Activated naive CD4-positive, alpha-beta T cell treated with anti-CD3 and anti-CD28 coated beads for 36 hours (primary cell): ENCODE data around the gene MT1E. TPM values are rescaled to one million over a fixed set of nuclear protein-coding genes. Genes with fewer than 3 reads are reported as not detected.
"Not testable (repeated sequence)": the region's sequence is repeated elsewhere in the genome, so short reads cannot be mapped to it uniquely, and the experiment has no call there.

ENCODE experiments used
- CTCF ChIA-PET: fragments of 350-600 bp; sonication (Branson Sonifier 250); formaldehyde crosslinking; loops from one replicate; lab custom pipeline; 2021; ENCODE audit warnings: antibody characterized with exemption; lab: Charles Lee
- DNase-seq: peaks from one replicate; pipeline ENCODE4 v3.0.0-alpha.2; 2020
- H3K27ac Mint-ChIP-seq: one replicate; pipeline ENCODE4 v1.8.0; 2021; ENCODE audit warnings: mild to moderate bottlenecking, mixed read lengths
- H3K27me3 Mint-ChIP-seq: one replicate; pipeline ENCODE4 v1.8.0; 2021; ENCODE audit warnings: low read depth, mixed read lengths
- H3K36me3 Mint-ChIP-seq: one replicate; pipeline ENCODE4 v1.8.0; 2021; ENCODE audit warnings: low read depth, mixed read lengths
- H3K4me1 Mint-ChIP-seq: one replicate; pipeline ENCODE4 v1.8.0; 2021; ENCODE audit warnings: low read depth, mixed read lengths
- H3K4me3 Mint-ChIP-seq: one replicate; pipeline ENCODE4 v1.8.0; 2021; ENCODE audit warnings: mild to moderate bottlenecking, moderate library complexity, mixed read lengths
- H3K9me3 Mint-ChIP-seq: one replicate; pipeline ENCODE4 v1.8.0; 2021; ENCODE audit warnings: mixed read lengths
- intact Hi-C: fragments of 100-400 bp; cut with micrococcal nuclease; formaldehyde crosslinking; loops from one replicate; pipeline ENCODE4 v1.15.1; 2023
- total RNA-seq, 2 experiments: library from RNA; stranded (reverse); gene quantifications; one replicate each; pipeline ENCODE4 v1.2.3, GENCODE V29; 2021

MT1E gene
- total RNA-seq, 2 experiments from 2014 or later = 12.2 to 12.4 TPM

GRCh38 chr16:56617212-56618085 lies 8.1 kb upstream of the MT1E start:
- intact Hi-C loops = no loop called here
- peaks cover 20% of the 10 kb centered on the region for H3K27me3 Mint-ChIP-seq
- CTCF ChIA-PET = interaction anchor here (1.0 kb wide), 1 partner anchor 84 kb away, joined by 3 read pairs; no protein-coding TSS in a partner anchor
- peak; percentile 71 for DNase-seq
- H3K4me3 Mint-ChIP-seq = peak overlapping the region; percentile 38
- H3K36me3 Mint-ChIP-seq = no peaks in the 10 kb centered on the region
- no peak overlapping the region for H3K27ac Mint-ChIP-seq
- peaks cover 34% of the 10 kb centered on the region for H3K4me1 Mint-ChIP-seq
- no peaks in the 10 kb centered on the region for H3K9me3 Mint-ChIP-seq

- H3K9me3 Mint-ChIP-seq = no peaks in the 10 kb centered on the region
- CTCF ChIA-PET = interaction anchor here (1.0 kb wide), 1 partner anchor 84 kb away, joined by 3 read pairs; no protein-coding TSS in a partner anchor
- H3K4me1 Mint-ChIP-seq = peaks cover 30% of the 10 kb centered on the region
- no peak for DNase-seq
- peaks cover 20% of the 10 kb centered on the region for H3K27me3 Mint-ChIP-seq
- H3K4me3 Mint-ChIP-seq = no peak overlapping the region
- no peak overlapping the region for H3K27ac Mint-ChIP-seq
- H3K36me3 Mint-ChIP-seq = no peaks in the 10 kb centered on the region
- intact Hi-C loops = no loop called here
Measured at GRCh38 chr16:56618138-56618537, 7.4 kb upstream of the MT1E start.

GRCh38 chr16:56620339-56620897 lies 5.2 kb upstream of the MT1E start:
- no peak for DNase-seq
- Mint-ChIP-seq H3K27ac (no peak overlapping the region), H3K4me1 (peaks cover 15% of the 10 kb centered on the region), H3K36me3 (no peaks in the 10 kb centered on the region), H3K9me3 (no peaks in the 10 kb centered on the region), H3K4me3 (no peak overlapping the region), H3K27me3 (peaks cover 28% of the 10 kb centered on the region)
- CTCF ChIA-PET = no interaction called here
- intact Hi-C loops = no loop called here

- H3K9me3 Mint-ChIP-seq, H3K36me3 Mint-ChIP-seq, H3K27ac Mint-ChIP-seq, intact Hi-C loops, H3K4me3 Mint-ChIP-seq, CTCF ChIA-PET, DNase-seq: not testable (repeated sequence)
- peaks cover 34% of the 10 kb centered on the region for H3K27me3 Mint-ChIP-seq
- peaks cover 19% of the 10 kb centered on the region for H3K4me1 Mint-ChIP-seq
Measured at GRCh38 chr16:56621665-56622445, 3.7 kb upstream of the MT1E start.

- intact Hi-C loops, H3K27ac Mint-ChIP-seq, H3K9me3 Mint-ChIP-seq, H3K36me3 Mint-ChIP-seq, DNase-seq, H3K4me3 Mint-ChIP-seq: not testable (repeated sequence)
- CTCF ChIA-PET = interaction anchor here (1.3 to 1.5 kb wide), 2 partner anchors 19 to 79 kb away, joined by 6 to 7 read pairs; no protein-coding TSS in a partner anchor
- Mint-ChIP-seq H3K27me3 (peaks cover 30% of the 10 kb centered on the region), H3K4me1 (peaks cover 14% of the 10 kb centered on the region)
Measured at GRCh38 chr16:56623184-56623583, 2.4 kb upstream of the MT1E start.

- Mint-ChIP-seq H3K27ac (no peak overlapping the region), H3K27me3 (peaks cover 28% of the 10 kb centered on the region), H3K9me3 (no peaks in the 10 kb centered on the region), H3K4me1 (peaks cover 14% of the 10 kb centered on the region), H3K4me3 (no peak overlapping the region), H3K36me3 (no peaks in the 10 kb centered on the region)
- intact Hi-C loops = loop anchor here (2.0 kb wide), 1 partner anchor 19 kb away; no protein-coding TSS in a partner anchor
- no peak for DNase-seq
- CTCF ChIA-PET = interaction anchor here (1.3 to 1.5 kb wide), 2 partner anchors 20 to 78 kb away, joined by 6 to 7 read pairs; no protein-coding TSS in a partner anchor
Measured at GRCh38 chr16:56623637-56624036, 1.9 kb upstream of the MT1E start.

GRCh38 chr16:56625943-56626654 lies 518 bp downstream of the MT1E start:
- no peak for DNase-seq
- CTCF ChIA-PET = interaction anchor here (1.2 kb wide), 1 partner anchor 76 kb away, joined by 6 read pairs; no protein-coding TSS in a partner anchor
- Mint-ChIP-seq H3K36me3 (no peaks in the 10 kb centered on the region), H3K27me3 (peaks cover 31% of the 10 kb centered on the region), H3K9me3 (no peaks in the 10 kb centered on the region), H3K27ac (no peak overlapping the region), H3K4me3 (peak overlapping the region; percentile 68), H3K4me1 (peaks cover 14% of the 10 kb centered on the region)
- intact Hi-C loops = loop anchor here (1.0 to 2.0 kb wide), 4 partner anchors 12 to 56 kb away; partner anchors contain the start of genes MT1X and MT2A

- DNase-seq = no peak
- CTCF ChIA-PET = interaction anchor here (0.6 kb wide), 1 partner anchor 75 kb away, joined by 3 read pairs; no protein-coding TSS in a partner anchor
- Mint-ChIP-seq H3K27ac (no peak overlapping the region), H3K9me3 (no peaks in the 10 kb centered on the region), H3K4me3 (no peak overlapping the region), H3K36me3 (no peaks in the 10 kb centered on the region), H3K27me3 (peaks cover 37% of the 10 kb centered on the region), H3K4me1 (peaks cover 15% of the 10 kb centered on the region)
- intact Hi-C loops = no loop called here
Measured at GRCh38 chr16:56626685-56627084, 1.1 kb downstream of the MT1E start.

GRCh38 chr16:56628486-56629350 lies 3.1 kb downstream of the MT1E start:
- intact Hi-C loops = no loop called here
- no peak overlapping the region for H3K4me3 Mint-ChIP-seq
- H3K27me3 Mint-ChIP-seq = peaks cover 52% of the 10 kb centered on the region
- H3K36me3 Mint-ChIP-seq = no peaks in the 10 kb centered on the region
- no peaks in the 10 kb centered on the region for H3K9me3 Mint-ChIP-seq
- no peak overlapping the region for H3K27ac Mint-ChIP-seq
- no peak for DNase-seq
- CTCF ChIA-PET = interaction anchor here (0.7 kb wide), 2 partner anchors 52 to 155 kb away, joined by 3 read pairs; no protein-coding TSS in a partner anchor
- peaks cover 24% of the 10 kb centered on the region for H3K4me1 Mint-ChIP-seq

- Mint-ChIP-seq H3K4me3 (no peak overlapping the region), H3K9me3 (no peaks in the 10 kb centered on the region), H3K4me1 (peaks cover 22% of the 10 kb centered on the region), H3K27me3 (peaks cover 57% of the 10 kb centered on the region), H3K27ac (no peak overlapping the region), H3K36me3 (no peaks in the 10 kb centered on the region)
- intact Hi-C loops = no loop called here
- DNase-seq = no peak
- CTCF ChIA-PET = interaction anchor here (1.8 kb wide), 1 partner anchor 14 kb away, joined by 7 read pairs; no protein-coding TSS in a partner anchor
Measured at GRCh38 chr16:56629531-56629930, 4.0 kb downstream of the MT1E start.
